NOMO-1 (cell line): ENCODE data around the gene CSE1L.
A peak's percentile ranks its signal among the peaks of the same experiment; 100 is the strongest.
"Not testable (repeated sequence)": the region's sequence is repeated elsewhere in the genome, so short reads cannot be mapped to it uniquely, and the experiment has no call there.

ENCODE experiments used
- DNase-seq, 2 experiments: peaks; one replicate each; lab custom pipeline; 2025; ENCODE audit not compliant: unreplicated experiment in 2 of 2; lab: John Stamatoyannopoulos, UW

Gene CSE1L, protein sequence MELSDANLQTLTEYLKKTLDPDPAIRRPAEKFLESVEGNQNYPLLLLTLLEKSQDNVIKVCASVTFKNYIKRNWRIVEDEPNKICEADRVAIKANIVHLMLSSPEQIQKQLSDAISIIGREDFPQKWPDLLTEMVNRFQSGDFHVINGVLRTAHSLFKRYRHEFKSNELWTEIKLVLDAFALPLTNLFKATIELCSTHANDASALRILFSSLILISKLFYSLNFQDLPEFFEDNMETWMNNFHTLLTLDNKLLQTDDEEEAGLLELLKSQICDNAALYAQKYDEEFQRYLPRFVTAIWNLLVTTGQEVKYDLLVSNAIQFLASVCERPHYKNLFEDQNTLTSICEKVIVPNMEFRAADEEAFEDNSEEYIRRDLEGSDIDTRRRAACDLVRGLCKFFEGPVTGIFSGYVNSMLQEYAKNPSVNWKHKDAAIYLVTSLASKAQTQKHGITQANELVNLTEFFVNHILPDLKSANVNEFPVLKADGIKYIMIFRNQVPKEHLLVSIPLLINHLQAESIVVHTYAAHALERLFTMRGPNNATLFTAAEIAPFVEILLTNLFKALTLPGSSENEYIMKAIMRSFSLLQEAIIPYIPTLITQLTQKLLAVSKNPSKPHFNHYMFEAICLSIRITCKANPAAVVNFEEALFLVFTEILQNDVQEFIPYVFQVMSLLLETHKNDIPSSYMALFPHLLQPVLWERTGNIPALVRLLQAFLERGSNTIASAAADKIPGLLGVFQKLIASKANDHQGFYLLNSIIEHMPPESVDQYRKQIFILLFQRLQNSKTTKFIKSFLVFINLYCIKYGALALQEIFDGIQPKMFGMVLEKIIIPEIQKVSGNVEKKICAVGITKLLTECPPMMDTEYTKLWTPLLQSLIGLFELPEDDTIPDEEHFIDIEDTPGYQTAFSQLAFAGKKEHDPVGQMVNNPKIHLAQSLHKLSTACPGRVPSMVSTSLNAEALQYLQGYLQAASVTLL

DNA sequence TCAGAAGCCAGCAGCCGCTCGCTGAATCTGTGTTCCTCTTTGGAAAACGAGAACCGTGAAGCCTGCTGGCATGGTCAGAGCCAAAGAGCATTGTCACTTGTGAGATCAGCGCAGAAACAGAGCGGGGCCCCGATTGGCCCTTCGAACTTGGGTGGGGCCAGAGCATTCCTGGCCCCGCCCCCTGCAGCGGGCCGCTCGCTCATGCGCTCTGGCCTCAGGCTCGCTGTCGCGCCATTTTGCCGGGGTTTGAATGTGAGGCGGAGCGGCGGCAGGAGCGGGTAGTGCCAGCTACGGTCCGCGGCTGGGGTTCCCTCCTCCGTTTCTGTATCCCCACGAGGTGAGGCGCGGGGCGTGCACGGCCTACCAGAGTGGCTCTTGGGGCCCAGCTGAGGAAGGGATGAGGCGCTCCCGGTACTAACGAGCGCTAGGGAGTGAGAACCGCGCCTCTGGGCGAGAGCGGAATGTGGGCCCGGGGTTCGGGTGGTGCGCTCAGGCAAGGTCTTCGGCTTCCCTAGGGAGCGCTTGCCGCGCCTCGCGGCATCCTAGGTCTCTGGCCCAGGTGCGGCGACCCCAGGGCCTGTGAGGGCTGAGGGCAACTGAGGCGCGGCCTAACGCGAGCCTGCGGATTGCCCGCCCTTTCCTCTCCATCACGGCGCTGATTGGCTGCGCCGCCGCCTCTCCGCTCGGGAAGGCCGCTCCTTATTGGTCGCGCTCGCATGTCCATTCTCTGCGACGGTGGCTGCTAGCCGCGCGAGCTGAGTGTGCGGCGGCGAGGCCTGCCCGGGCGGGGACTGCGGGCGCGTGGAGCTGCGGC is at the start of gene CSE1L:
CSE1L (plus strand) TSS at position 226 of the 814 bp plus-strand sequence. CDS start 12,152 bp downstream, outside the sequence.
- peak; percentile 96 to 98 for DNase-seq

GRCh38 chr20:48999890-49000870 is 45.9 kb upstream of the CSE1L start:
- DNase-seq: no peak

GRCh38 chr20:49001741-49002140 is 44.4 kb upstream of the CSE1L start:
- no peak for DNase-seq

DNA sequence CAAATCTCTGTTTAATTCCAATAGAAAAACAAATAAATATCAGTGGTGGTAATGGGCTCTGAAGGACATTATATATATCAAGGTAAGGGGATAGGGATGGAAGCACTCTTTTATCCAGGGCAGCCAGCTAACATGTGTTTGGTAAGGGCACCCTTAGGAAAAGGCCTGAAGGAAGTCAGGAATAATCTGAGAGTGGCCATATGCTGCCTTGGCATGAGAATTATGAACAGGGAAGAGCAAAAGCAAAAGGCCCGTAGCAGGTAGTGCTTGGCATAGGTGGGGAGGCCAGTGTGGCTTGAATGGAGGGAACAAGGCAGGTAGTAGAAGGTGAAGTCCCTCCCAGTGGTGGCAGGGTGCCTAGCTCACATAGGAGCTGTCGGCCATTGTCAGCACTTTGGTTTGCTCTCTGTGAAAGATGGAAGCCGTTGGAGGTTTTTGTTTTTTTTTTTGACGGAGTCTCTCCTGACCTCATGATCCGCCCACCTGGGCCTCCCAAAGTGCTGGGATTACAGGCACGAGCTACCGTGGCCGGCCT is 39.6 kb upstream of the CSE1L start:
- DNase-seq: no peak

DNA sequence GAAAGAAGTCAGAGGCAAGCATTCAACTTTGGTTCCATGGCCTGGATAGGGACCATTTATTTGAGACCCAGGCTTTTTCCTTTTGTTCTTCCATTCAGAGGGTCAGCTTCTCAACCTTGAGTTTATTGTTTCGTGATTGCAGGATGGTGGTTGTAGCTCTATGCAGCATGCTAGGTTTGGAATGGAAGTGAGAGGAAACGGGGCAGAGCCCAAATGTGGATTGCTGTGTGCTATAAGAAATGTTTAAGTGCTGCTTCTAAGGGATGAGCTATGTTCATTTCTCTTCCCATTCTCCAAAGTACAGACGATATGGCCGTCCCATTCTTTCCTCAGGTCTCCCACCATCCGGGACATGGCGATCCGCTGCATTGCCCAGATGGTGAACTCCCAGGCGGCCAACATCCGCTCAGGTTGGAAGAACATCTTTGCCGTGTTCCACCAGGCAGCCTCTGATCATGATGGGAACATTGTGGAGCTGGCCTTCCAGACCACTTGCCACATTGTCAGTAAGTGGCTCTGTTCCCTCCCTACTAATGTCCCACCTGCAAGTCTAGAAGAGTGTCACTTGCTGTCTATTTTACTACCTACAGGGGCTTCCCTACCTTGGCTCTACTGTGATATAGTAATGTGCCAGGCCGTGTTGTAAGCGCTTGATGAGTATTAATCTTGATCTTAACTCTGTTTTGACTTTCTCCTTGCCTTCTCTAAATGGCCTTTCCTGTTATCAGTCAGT is 36.0 kb upstream of the CSE1L start:
- DNase-seq: no peak

DNA sequence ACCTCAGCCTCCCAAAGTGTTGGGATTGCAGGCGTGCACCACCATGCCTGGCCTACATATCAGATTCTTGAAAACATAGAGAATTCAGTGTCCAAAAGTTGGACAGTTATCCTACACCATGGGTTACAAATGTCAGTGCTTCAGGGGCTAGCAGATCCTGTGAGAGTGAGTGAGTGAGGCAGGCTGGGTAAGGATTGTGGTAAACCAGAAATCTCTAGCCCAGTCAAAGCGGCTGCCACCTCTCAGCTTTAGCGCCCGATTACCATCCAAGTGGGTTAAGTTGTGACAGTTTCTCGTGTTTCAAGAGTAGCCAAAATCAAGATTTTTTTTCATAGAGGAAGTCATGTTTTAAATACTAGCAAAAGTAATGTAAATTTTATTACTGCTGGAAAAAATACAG is 21.9 kb upstream of the CSE1L start:
- no peak for DNase-seq

DNA sequence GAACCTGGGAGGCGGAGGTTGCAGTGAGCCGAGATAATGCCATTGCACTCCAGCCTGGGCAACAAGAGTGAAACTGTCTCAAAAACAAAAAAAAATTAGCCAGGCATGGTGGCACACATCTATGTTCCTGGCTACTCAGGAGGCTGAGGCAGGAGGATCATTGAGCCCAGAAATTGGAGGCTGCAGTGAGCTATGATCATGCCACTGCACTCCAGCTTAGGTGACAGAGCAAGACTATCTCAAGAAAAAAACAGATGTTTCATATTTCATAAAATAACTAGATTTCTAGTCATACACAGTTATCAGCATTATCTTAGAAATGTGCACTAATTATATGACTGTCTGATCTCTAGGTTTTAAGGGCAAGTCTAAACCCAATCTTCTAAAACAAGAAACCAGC is 17.9 kb upstream of the CSE1L start:
- DNase-seq: not testable (repeated sequence)

- DNase-seq: no peak
Observed at GRCh38 chr20:49028684-49029083, 17.4 kb upstream of the CSE1L start.

DNA sequence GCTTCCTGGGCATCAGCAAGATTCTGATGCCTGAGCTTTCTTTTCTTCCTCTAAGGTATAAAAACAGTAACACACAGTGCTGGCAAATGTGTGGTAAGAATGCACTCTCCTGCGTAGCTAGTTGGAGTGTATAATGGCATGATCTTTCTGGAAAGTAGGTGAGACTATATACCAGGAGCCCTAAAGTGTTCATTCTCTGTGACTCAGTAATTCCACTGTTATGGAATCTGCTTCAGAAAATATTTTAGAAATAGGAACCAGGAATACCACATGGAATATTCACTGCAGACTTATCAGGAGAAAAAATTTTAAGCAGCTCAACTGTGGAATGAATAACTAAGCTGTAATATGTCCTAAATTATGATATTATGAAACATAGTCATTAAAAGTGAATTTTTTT is 16.9 kb upstream of the CSE1L start:
- DNase-seq: no peak

DNA sequence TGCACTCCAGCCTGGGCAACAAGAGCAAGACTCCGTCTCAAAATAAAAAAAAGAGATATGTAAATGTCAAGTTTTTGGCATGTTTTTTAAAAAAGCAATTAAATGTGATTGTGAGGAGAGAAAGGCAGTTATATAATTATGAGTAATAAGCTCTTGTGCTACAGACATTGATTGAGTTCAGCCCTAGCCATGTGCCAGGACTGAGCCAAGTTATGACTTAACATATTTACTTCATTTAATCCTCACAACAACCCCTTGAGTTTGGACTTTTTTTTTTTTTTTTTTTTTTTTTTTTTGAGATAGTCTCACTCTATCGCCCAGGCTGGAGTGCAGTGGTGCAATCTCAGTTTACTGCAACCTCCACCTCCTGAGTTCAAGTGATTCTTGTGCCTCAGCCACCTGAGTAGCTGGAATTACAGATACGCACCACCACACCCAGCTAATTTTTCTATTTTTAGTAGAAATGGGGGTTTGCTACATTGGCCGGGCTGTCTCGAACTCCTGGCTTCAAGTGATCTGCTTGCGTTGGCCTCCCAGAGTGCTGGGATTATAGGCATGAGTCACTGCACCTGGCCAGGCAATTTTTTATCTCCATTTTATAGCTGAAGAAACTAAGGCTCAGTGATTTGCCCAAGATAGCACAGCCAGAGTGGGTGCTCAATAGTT is 15.0 kb upstream of the CSE1L start:
- DNase-seq: no peak

DNA sequence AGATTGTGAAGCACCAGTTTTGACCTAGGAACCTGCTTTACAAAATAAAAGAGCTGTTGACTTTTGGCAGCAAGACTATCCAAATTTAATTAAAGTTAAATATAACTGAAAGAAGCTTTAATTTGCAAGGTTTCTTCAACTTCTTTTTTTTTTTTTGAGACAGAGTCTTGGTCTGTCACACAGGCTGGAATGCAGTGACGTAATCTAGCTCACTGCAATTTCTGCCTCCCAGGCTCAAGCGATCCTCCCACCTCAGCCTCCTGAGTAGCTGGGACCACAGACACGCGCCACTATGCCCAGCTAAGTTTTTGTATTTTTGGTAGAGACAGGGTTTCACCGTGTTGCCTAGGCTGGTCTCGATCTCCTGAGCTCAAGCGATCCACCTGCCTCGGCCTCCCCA is 13.7 kb upstream of the CSE1L start:
- no peak for DNase-seq

DNA sequence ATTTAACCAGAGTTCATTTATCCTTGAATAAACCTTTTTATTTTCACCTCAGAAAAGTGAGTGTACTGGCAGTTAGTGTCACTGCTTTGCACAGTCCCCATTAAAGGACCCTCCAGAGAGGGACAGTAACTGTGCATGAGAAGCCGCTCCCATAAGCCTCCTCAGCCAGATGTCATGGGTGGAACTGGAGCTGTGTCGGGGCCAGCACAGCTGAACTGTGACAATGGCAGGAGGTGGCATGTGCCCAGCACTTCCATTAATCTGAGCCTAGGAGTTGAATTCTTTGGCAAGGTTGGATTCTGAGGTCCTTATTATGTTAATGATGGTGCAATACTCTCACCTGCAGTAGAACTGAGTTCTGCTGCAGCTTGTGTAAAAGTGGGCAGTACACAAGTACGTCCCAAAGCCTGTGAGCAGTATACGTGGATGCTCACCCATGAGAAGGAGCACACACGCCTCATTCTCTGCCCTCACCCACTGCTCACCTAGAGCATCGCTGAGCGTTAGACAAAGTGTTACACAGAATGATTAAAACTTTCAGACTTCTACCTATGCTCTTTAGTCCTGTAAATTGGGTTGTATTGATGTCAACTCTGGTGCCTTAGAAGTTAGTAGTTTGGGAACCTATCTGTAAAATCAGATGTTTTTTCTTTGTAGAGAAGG is 11.9 kb upstream of the CSE1L start:
- DNase-seq: no peak

- peak; percentile 79 to 92 for DNase-seq
Observed at GRCh38 chr20:49037962-49038387, 8.1 kb upstream of the CSE1L start.

DNA sequence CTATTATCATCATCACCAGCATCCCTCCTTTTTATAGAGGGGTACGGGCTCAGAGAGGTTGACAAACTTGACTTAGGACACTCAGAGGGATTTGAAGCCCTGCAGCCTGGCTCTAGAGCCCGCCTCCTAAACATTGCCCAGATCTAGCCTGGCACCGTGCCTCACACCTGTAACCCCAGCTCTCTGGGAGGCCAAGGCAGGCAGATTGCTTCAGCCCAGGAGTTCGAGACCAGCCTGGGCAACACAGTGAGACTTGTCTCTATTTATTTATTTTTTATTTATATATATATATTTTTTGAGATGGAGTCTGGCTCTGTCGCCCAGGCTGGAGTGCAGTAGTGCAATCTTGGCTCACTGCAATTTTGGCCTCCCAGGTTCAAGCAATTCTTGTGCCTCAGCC is 6.3 kb upstream of the CSE1L start:
- DNase-seq: no peak

- DNase-seq: no peak
Observed at GRCh38 chr20:49043000-49043399, 3.1 kb upstream of the CSE1L start.

- DNase-seq: peak; percentile 53 to 71
Observed at GRCh38 chr20:49045440-49046086, 549 bp upstream of the CSE1L start.

DNA sequence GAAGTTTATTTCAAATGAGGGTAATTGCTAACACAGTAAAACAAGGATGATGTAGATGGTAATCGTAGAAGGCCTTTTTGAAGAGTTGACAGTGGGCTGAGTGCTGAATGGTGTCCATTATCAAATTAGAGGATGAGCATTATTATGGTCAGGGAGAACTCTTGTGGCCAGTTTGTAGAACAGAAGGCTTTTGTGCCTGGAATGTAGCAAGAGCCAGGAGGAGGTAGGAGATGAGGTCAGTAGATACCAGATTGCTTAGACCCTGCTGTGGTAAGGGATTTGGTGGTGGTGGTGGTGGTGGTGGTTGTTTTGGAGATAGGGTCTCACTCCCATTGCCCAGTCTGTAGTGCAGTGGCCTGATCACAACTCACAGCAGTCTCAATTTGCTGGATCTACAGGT is 6.2 kb downstream of the CSE1L start:
- no peak for DNase-seq
